ENCODE results near the gene ICAM1. TPM values are rescaled to one million over a fixed set of nuclear protein-coding genes. Genes with fewer than 3 reads are reported as not detected.

Gene ICAM1
- total RNA-seq, 1 experiment from 2014 or later: 4.6 TPM

GRCh38 chr19:10315335-10316214 is 44.7 kb downstream of the ICAM1 start, which contains the start of gene FDX2:
Gene FDX2 (minus strand): TSS chr19:10316015. CDS start chr19:10315996, 19 bp downstream.
- ChIA-PET POLR2A (interaction anchor here (0.6 to 1.6 kb wide), 6 partner anchors 19 to 87 kb away, joined by 3 to 11 read pairs (median 4); partner anchors contain the start of genes ICAM5 and RAVER1), CTCF (interaction anchor here (0.5 to 1.8 kb wide), 6 partner anchors 17 to 1858 kb away, joined by 3 to 5 read pairs (median 4); no protein-coding TSS in a partner anchor)
- Mint-ChIP-seq H3K4me3 (ENCODE audit: unreplicated experiment) (peak within 1 kb of the TSS; percentile 93), H3K4me1 (ENCODE audit: insufficient read depth, unreplicated experiment) (peaks cover 18% of the 10 kb centered on the region), H3K36me3 (ENCODE audit: insufficient read depth, unreplicated experiment) (peaks cover 51% of the 10 kb centered on the region), H3K9me3 (ENCODE audit: unreplicated experiment) (no peaks in the 10 kb centered on the region), H3K27ac (ENCODE audit: low read depth, unreplicated experiment) (peak within 1 kb of the TSS; percentile 90), H3K27me3 (ENCODE audit: insufficient read depth, unreplicated experiment) (no peaks in the 10 kb centered on the region)
- intact Hi-C loops (cut with micrococcal nuclease): no loop called here
- peak; percentile 84 for DNase-seq (ENCODE audit: unreplicated experiment)
- no TSS peak for BruUV-seq (replicated peaks)
- TF ChIP-seq CTCF (IDR thresholded peaks at IDR 0.05; ENCODE audit: unreplicated experiment): no peak

GRCh38 chr19:10316229-10317044 is 45.5 kb downstream of the ICAM1 start:
- no peaks in the 10 kb centered on the region for H3K9me3 Mint-ChIP-seq (ENCODE audit: unreplicated experiment)
- H3K27me3 Mint-ChIP-seq (ENCODE audit: insufficient read depth, unreplicated experiment): no peaks in the 10 kb centered on the region
- intact Hi-C loops (cut with micrococcal nuclease): no loop called here
- no peak for DNase-seq (ENCODE audit: unreplicated experiment)
- BruUV-seq (replicated peaks): TSS peak; percentile 13
- ChIA-PET POLR2A (interaction anchor here (0.5 to 0.9 kb wide), 2 partner anchors 18 to 37 kb away, joined by 3 to 5 read pairs; no protein-coding TSS in a partner anchor), CTCF (interaction anchor here (0.6 to 1.2 kb wide), 5 partner anchors 14 to 72 kb away, joined by 3 to 4 read pairs (median 3); no protein-coding TSS in a partner anchor)
- H3K4me3 Mint-ChIP-seq (ENCODE audit: unreplicated experiment): peak overlapping the region; percentile 93
- TF ChIP-seq CTCF (IDR thresholded peaks at IDR 0.05; ENCODE audit: unreplicated experiment): no peak
- peak overlapping the region; percentile 90 for H3K27ac Mint-ChIP-seq (ENCODE audit: low read depth, unreplicated experiment)
- H3K36me3 Mint-ChIP-seq (ENCODE audit: insufficient read depth, unreplicated experiment): peaks cover 54% of the 10 kb centered on the region
- H3K4me1 Mint-ChIP-seq (ENCODE audit: insufficient read depth, unreplicated experiment): peaks cover 18% of the 10 kb centered on the region

GRCh38 chr19:10317045-10317856 is 46.3 kb downstream of the ICAM1 start:
- Mint-ChIP-seq H3K4me3 (ENCODE audit: unreplicated experiment) (no peak overlapping the region), H3K36me3 (ENCODE audit: insufficient read depth, unreplicated experiment) (peaks cover 62% of the 10 kb centered on the region), H3K9me3 (ENCODE audit: unreplicated experiment) (no peaks in the 10 kb centered on the region), H3K4me1 (ENCODE audit: insufficient read depth, unreplicated experiment) (peaks cover 18% of the 10 kb centered on the region), H3K27me3 (ENCODE audit: insufficient read depth, unreplicated experiment) (no peaks in the 10 kb centered on the region), H3K27ac (ENCODE audit: low read depth, unreplicated experiment) (peak overlapping the region; percentile 90)
- ChIA-PET POLR2A (interaction anchor here (0.9 kb wide), 1 partner anchor 17 kb away, joined by 5 read pairs; no protein-coding TSS in a partner anchor), CTCF (interaction anchor here (1.1 to 1.2 kb wide), 2 partner anchors 70 to 71 kb away, joined by 3 to 4 read pairs; no protein-coding TSS in a partner anchor)
- no peak for TF ChIP-seq CTCF (IDR thresholded peaks at IDR 0.05; ENCODE audit: unreplicated experiment)
- DNase-seq (ENCODE audit: unreplicated experiment): no peak
- BruUV-seq (replicated peaks): no TSS peak
- intact Hi-C loops (cut with micrococcal nuclease): no loop called here
